ENCODE results near the gene RPTOR. TPM values are rescaled to one million over a fixed set of nuclear protein-coding genes. Genes with fewer than 3 reads are reported as not detected.

RPTOR gene
- polyA plus RNA-seq, 2 donors = 7.1 to 10.5 TPM

- Histone ChIP-seq H3K4me1 (ENCODE audit: control insufficient read depth in 2 of 2, insufficient read depth in 2 of 2, low read length in 1 of 2) (peaks cover 0 to 3% of the 10 kb centered on the region in 2 donors), H3K4me3 (ENCODE audit: low read depth in 1 of 2, low read length in 2 of 2) (no peak overlapping the region), H3K9me3 (ENCODE audit: control insufficient read depth in 2 of 2, insufficient read depth in 1 of 2, low read depth in 1 of 2, low read length in 1 of 2) (no peaks in the 10 kb centered on the region), H3K27ac (ENCODE audit: low read depth in 2 of 2, low read length in 1 of 2) (no peak overlapping the region), H3K36me3 (ENCODE audit: control insufficient read depth in 2 of 2, insufficient read depth in 2 of 2, low read length in 1 of 2) (no peaks in the 10 kb centered on the region), H3K27me3 (ENCODE audit: control insufficient read depth in 1 of 2, insufficient read depth in 2 of 2, low read length in 2 of 2) (peaks cover 0 to 6% of the 10 kb centered on the region in 2 donors)
- 82 to 84% methylated on average over 16 of the region's 16 CpGs for WGBS, 2 donors
Observed at GRCh38 chr17:80513201-80513600, 31.4 kb upstream of the RPTOR start.

DNA sequence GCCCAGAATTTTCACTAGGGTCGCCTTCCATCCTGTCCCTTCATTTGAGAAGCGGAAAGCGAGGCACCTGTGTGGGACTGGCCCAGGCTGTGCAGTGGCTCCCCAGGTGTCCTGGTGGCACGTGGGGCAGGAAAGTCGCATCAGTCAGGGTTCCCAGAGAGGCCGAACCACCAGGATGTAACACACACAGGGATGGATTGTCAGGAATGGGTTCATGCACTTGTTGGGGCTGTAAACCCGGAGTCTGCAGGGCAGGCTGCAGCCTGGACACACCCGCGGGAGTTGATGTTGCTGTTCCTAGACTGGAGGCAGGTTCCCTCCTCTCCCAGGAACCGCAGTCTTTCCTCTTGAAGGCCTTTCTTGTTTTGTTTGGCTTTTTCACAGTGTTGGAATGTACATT lies 30.7 kb upstream of the RPTOR start:
- peaks cover 0 to 6% of the 10 kb centered on the region in 2 donors for H3K27me3 ChIP-seq (ENCODE audit: control insufficient read depth in 1 of 2, insufficient read depth in 2 of 2, low read length in 2 of 2)
- no peaks in the 10 kb centered on the region for H3K9me3 ChIP-seq (ENCODE audit: control insufficient read depth in 2 of 2, insufficient read depth in 1 of 2, low read depth in 1 of 2, low read length in 1 of 2)
- no peak overlapping the region for H3K27ac ChIP-seq (ENCODE audit: low read depth in 2 of 2, low read length in 1 of 2)
- 50 to 58% methylated on average over 10 of the region's 10 CpGs for WGBS, 2 donors
- H3K36me3 ChIP-seq (ENCODE audit: control insufficient read depth in 2 of 2, insufficient read depth in 2 of 2, low read length in 1 of 2) = no peaks in the 10 kb centered on the region
- H3K4me1 ChIP-seq (ENCODE audit: control insufficient read depth in 2 of 2, insufficient read depth in 2 of 2, low read length in 1 of 2) = peaks cover 0 to 3% of the 10 kb centered on the region in 2 donors
- no peak overlapping the region for H3K4me3 ChIP-seq (ENCODE audit: low read depth in 1 of 2, low read length in 2 of 2)

GRCh38 chr17:80516171-80516932 lies 28.3 kb upstream of the RPTOR start:
- H3K4me3 ChIP-seq (ENCODE audit: low read depth in 1 of 2, low read length in 2 of 2) = no peak overlapping the region

DNA sequence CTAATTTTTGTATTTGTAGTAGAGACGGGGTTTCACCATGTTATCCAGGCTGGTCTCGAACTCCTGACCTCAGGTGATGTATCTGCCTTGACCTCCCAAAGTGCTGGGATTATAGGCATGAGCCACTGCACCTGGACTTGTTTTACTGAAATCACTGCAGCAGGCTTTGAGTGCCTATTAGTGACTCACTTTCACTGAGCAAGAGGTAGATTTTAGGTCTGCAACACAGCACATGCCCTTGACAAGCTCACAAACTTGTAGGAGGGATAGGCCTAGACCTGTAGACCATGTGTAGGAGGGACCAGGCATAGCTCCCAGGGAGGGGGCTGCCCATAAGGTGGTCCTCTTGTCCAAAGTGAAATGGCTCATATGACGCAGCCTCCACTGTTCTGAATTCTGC lies 27.0 kb upstream of the RPTOR start:
- Histone ChIP-seq H3K36me3 (ENCODE audit: control insufficient read depth in 2 of 2, insufficient read depth in 2 of 2, low read length in 1 of 2) (no peaks in the 10 kb centered on the region), H3K27ac (ENCODE audit: low read depth in 2 of 2, low read length in 1 of 2) (no peak overlapping the region), H3K27me3 (ENCODE audit: control insufficient read depth in 1 of 2, insufficient read depth in 2 of 2, low read length in 2 of 2) (no peaks in the 10 kb centered on the region), H3K4me3 (ENCODE audit: low read depth in 1 of 2, low read length in 2 of 2) (no peak overlapping the region), H3K4me1 (ENCODE audit: control insufficient read depth in 2 of 2, insufficient read depth in 2 of 2, low read length in 1 of 2) (no peaks in the 10 kb centered on the region), H3K9me3 (ENCODE audit: control insufficient read depth in 2 of 2, insufficient read depth in 1 of 2, low read depth in 1 of 2, low read length in 1 of 2) (no peaks in the 10 kb centered on the region)
- WGBS, 2 donors = 86 to 87% methylated on average over 3 of the region's 3 CpGs

More at GRCh38 chr17:80516171-80516932, 28.3 kb upstream of the RPTOR start:
- Histone ChIP-seq H3K27me3 (ENCODE audit: control insufficient read depth in 1 of 2, insufficient read depth in 2 of 2, low read length in 2 of 2) (peaks cover 0 to 6% of the 10 kb centered on the region in 2 donors), H3K9me3 (ENCODE audit: control insufficient read depth in 2 of 2, insufficient read depth in 1 of 2, low read depth in 1 of 2, low read length in 1 of 2) (no peaks in the 10 kb centered on the region), H3K27ac (ENCODE audit: low read depth in 2 of 2, low read length in 1 of 2) (no peak overlapping the region), H3K4me1 (ENCODE audit: control insufficient read depth in 2 of 2, insufficient read depth in 2 of 2, low read length in 1 of 2) (no peaks in the 10 kb centered on the region), H3K36me3 (ENCODE audit: control insufficient read depth in 2 of 2, insufficient read depth in 2 of 2, low read length in 1 of 2) (no peaks in the 10 kb centered on the region)
- 74 to 76% methylated on average over 17 of the region's 17 CpGs for WGBS, 2 donors

- WGBS, 2 donors = 64 to 71% methylated on average over 1 of the region's 1 CpG
- Histone ChIP-seq H3K9me3 (ENCODE audit: control insufficient read depth in 2 of 2, insufficient read depth in 1 of 2, low read depth in 1 of 2, low read length in 1 of 2) (peaks cover 0 to 4% of the 10 kb centered on the region in 2 donors), H3K4me1 (ENCODE audit: control insufficient read depth in 2 of 2, insufficient read depth in 2 of 2, low read length in 1 of 2) (peaks cover 0 to 1% of the 10 kb centered on the region in 2 donors), H3K4me3 (ENCODE audit: low read depth in 1 of 2, low read length in 2 of 2) (no peak overlapping the region), H3K36me3 (ENCODE audit: control insufficient read depth in 2 of 2, insufficient read depth in 2 of 2, low read length in 1 of 2) (no peaks in the 10 kb centered on the region), H3K27me3 (ENCODE audit: control insufficient read depth in 1 of 2, insufficient read depth in 2 of 2, low read length in 2 of 2) (no peaks in the 10 kb centered on the region), H3K27ac (ENCODE audit: low read depth in 2 of 2, low read length in 1 of 2) (no peak overlapping the region)
Observed at GRCh38 chr17:80518392-80518791, 26.2 kb upstream of the RPTOR start.

DNA sequence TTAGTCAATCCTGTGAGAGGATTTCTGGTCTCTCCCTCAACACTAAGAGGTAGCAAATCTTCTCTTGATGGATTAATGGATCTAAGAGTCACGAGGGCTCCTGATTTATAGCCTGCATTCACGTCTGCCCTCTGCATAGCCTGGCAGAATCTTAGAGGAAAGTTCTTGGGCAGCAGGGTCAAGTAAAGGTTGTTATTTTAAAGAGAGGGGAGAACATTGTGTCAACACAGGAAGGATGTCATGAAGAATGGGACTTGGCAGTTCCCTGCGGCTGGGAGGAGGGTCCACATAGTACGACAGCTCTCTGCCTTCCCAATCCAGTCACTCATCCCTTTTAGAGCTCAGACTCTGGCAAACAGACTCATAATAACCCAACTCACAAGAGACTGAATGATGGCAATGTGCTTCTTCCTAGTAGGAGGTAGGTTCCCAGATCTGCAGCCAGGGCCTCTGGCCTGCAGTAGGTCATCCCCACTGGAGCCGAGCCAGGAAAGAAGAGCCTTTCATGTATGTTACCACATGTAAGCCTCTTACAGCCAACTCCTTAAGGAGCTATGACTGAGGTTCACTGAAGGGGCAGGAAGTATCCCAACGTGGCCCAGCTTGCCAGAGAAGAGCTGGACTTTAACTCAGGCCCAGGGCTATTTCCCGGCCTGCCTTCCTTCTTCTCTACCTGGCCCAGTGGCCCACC lies 25.4 kb upstream of the RPTOR start:
- 37 to 40% methylated on average over 7 of the region's 7 CpGs for WGBS, 2 donors
- Histone ChIP-seq H3K27me3 (ENCODE audit: control insufficient read depth in 1 of 2, insufficient read depth in 2 of 2, low read length in 2 of 2) (no peaks in the 10 kb centered on the region), H3K27ac (ENCODE audit: low read depth in 2 of 2, low read length in 1 of 2) (no peak overlapping the region), H3K4me3 (ENCODE audit: low read depth in 1 of 2, low read length in 2 of 2) (no peak overlapping the region), H3K4me1 (ENCODE audit: control insufficient read depth in 2 of 2, insufficient read depth in 2 of 2, low read length in 1 of 2) (peaks cover 0 to 3% of the 10 kb centered on the region in 2 donors), H3K9me3 (ENCODE audit: control insufficient read depth in 2 of 2, insufficient read depth in 1 of 2, low read depth in 1 of 2, low read length in 1 of 2) (peaks cover 0 to 4% of the 10 kb centered on the region in 2 donors), H3K36me3 (ENCODE audit: control insufficient read depth in 2 of 2, insufficient read depth in 2 of 2, low read length in 1 of 2) (no peaks in the 10 kb centered on the region)

GRCh38 chr17:80520810-80521455 lies 23.7 kb upstream of the RPTOR start:
- no peak overlapping the region for H3K4me3 ChIP-seq (ENCODE audit: low read depth in 1 of 2, low read length in 2 of 2)
- no peaks in the 10 kb centered on the region for H3K27me3 ChIP-seq (ENCODE audit: control insufficient read depth in 1 of 2, insufficient read depth in 2 of 2, low read length in 2 of 2)
- no peaks in the 10 kb centered on the region for H3K36me3 ChIP-seq (ENCODE audit: control insufficient read depth in 2 of 2, insufficient read depth in 2 of 2, low read length in 1 of 2)
- 40 to 53% methylated on average over 10 of the region's 10 CpGs for WGBS, 2 donors
- H3K9me3 ChIP-seq (ENCODE audit: control insufficient read depth in 2 of 2, insufficient read depth in 1 of 2, low read depth in 1 of 2, low read length in 1 of 2) = peaks cover 0 to 4% of the 10 kb centered on the region in 2 donors
- no peak overlapping the region for H3K27ac ChIP-seq (ENCODE audit: low read depth in 2 of 2, low read length in 1 of 2)
- H3K4me1 ChIP-seq (ENCODE audit: control insufficient read depth in 2 of 2, insufficient read depth in 2 of 2, low read length in 1 of 2) = peaks cover 0 to 3% of the 10 kb centered on the region in 2 donors

GRCh38 chr17:80523054-80523744 lies 21.4 kb upstream of the RPTOR start:
- H3K27ac ChIP-seq (ENCODE audit: low read depth in 2 of 2, low read length in 1 of 2) = no peak overlapping the region
- H3K9me3 ChIP-seq (ENCODE audit: control insufficient read depth in 2 of 2, insufficient read depth in 1 of 2, low read depth in 1 of 2, low read length in 1 of 2) = peaks cover 0 to 4% of the 10 kb centered on the region in 2 donors
- no peak overlapping the region for H3K4me3 ChIP-seq (ENCODE audit: low read depth in 1 of 2, low read length in 2 of 2)
- 79 to 80% methylated on average over 12 of the region's 12 CpGs for WGBS, 2 donors
- H3K36me3 ChIP-seq (ENCODE audit: control insufficient read depth in 2 of 2, insufficient read depth in 2 of 2, low read length in 1 of 2) = no peaks in the 10 kb centered on the region
- peaks cover 0 to 3% of the 10 kb centered on the region in 2 donors for H3K4me1 ChIP-seq (ENCODE audit: control insufficient read depth in 2 of 2, insufficient read depth in 2 of 2, low read length in 1 of 2)
- no peaks in the 10 kb centered on the region for H3K27me3 ChIP-seq (ENCODE audit: control insufficient read depth in 1 of 2, insufficient read depth in 2 of 2, low read length in 2 of 2)
